Fibroblast of skin of scalp (primary cell): ENCODE data around the gene ADCY2.
A peak's percentile ranks its signal among the peaks of the same experiment; 100 is the strongest.
"Not testable (repeated sequence)": the region's sequence is repeated elsewhere in the genome, so short reads cannot be mapped to it uniquely, and the experiment has no call there.

Source experiments
- DNase-seq: peaks from one replicate; pipeline ENCODE4 v3.0.0-alpha.2; 2013

The ADCY2 gene

DNA sequence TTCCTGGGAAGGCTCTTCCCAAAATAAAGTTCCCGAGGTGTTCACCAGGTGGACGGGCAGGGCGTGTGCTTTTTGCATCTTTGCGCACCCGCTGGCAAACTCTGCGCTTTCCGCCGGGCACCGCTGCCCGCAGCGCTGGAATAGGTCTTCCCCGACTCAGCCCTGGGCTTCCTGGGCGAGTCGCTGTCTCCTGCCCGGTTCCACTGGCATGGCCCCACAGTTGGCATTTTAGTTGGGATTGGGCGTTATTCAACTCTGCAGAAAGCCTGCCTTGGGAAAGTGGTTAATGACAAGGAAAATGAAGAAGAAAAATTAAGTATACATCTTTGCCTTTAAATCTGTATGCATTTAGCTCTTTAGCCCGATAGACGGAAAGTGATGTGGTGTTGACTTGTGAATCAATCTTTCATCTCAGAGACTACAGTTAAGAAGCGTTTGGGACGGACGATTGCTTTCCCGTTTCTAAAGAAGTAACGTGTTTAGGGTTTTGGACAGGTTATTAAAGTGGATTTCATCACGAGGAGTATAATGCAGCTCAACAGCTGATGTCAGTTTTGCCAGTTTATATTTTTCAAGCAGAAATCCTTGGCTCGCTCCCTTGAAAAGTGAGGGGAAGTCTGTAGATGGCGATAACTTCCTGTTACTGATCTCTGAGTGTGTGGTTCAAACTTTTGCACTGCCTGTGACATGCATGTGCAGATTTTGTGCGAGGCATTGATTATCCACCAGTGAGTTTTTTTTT lies 946 bp downstream of the ADCY2 start:
- DNase-seq: peak; percentile 6

DNA sequence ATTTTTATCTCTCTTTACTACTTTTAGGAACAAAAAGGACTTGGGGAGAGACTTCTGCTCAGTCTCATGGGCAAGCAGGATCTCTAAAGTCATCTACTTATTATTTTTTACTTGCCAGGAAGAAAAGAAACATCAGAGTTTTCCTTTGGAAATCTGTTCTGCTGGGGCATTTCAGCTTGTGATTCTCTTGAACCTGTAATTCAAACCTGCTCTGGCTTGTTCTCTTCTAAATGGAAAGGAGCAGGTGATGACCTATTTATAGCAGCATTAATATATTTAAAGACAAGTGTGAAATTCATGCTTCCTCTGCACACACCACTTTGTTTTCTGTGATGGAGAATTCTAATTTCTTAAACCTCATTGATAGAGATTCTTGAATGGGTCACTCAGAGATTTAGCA lies 2.0 kb downstream of the ADCY2 start:
- no peak for DNase-seq

DNA sequence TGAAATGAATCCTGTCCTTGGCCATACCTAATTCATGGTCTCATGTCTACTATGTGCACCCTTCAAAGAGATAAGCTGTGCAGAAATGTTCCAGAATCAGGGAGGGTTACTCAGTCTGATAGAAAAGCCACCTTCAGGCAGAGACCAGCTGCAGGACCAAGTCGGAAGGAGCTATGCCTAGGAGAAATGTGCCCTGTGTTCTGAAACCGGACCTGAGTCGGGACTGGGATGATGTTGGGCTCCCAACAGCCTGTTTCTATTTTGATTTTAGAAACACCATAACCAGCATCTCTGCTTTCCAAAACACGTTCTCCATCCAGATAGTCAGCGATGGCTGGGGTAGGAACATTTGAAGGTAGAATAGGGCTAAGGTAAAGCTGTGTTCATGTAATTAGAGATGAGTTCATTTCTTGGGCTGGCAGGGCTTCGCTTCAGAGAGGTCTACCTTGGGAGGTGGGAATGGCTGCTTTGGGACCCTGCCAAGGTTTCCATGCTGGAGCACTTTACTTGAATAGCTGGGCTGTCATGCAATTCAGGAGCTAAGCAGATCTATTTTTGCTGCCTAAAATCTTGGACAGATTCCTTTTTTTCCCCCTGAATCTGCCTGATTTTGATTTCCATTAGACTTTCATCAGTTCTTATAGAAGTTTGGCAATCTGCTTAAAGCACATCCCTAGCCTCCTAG lies 2.8 kb downstream of the ADCY2 start:
- DNase-seq: no peak

DNA sequence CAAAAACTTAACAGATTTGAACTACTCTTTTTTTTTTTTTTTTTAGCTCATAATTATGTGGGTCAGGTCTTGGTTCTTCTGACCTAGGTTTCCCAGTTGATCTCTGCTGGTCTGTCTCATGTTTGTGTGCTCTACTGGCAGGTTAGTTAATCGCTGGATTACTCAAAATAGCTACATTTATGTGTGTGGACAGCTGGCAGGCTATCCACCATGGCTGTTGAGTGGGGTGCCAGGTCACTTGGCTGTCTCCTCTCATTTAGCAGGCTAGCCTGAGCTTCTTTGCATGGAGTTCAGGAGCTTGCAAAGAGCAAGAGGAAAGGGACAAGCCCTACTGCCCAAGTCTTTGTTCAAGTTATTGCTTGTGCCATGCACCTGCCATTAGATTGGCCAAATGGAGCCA lies 9.3 kb downstream of the ADCY2 start:
- no peak for DNase-seq

DNA sequence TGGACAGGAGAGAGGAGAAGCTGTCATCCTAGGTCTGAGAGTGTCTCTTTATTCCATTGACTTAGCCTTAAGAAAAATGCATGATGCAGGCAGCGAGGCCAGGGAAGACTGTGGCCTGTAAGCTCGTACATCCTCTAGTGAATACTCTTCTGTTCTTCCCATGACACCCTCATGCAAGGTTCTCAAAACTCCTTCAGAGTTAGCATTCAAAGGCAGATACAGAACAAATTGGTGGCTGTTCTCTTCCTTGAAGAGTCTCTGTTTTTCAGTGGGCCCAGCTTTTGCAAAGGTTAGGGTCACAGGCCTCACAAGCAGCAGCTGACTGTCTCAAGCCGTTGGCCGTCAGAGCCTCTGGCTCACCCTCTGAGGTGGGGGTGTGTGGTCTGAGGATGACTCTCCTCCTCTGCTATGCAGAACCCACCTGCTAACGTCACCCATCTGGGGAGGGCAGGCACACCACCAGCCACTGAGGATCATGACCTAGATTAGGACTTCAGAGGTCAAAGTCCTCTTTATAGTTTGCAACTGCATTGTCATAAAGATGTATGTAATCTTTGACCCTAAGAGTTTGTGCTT lies 15.1 kb downstream of the ADCY2 start:
- DNase-seq: no peak

GRCh38 chr5:7412409-7412808 lies 16.5 kb downstream of the ADCY2 start:
- no peak for DNase-seq

DNA sequence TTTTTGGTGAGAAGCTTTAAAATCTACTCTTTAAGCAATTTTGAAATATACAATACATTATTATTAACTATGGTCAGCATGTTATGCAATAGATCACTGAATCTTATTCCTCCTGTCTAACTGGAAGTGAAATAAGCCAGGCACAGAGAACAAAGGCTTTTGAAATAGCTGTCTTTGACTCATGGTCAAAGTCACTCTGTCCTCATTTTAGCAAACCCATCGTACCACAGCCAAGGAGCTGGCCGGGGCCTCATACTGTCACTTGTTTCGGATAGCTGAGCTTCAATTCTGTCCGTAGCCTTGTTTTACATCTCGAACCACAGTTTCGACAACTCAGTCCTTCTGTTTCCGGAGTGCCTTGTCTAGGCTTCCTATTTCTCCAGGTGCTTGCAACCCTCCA lies 19.2 kb downstream of the ADCY2 start:
- DNase-seq: no peak

DNA sequence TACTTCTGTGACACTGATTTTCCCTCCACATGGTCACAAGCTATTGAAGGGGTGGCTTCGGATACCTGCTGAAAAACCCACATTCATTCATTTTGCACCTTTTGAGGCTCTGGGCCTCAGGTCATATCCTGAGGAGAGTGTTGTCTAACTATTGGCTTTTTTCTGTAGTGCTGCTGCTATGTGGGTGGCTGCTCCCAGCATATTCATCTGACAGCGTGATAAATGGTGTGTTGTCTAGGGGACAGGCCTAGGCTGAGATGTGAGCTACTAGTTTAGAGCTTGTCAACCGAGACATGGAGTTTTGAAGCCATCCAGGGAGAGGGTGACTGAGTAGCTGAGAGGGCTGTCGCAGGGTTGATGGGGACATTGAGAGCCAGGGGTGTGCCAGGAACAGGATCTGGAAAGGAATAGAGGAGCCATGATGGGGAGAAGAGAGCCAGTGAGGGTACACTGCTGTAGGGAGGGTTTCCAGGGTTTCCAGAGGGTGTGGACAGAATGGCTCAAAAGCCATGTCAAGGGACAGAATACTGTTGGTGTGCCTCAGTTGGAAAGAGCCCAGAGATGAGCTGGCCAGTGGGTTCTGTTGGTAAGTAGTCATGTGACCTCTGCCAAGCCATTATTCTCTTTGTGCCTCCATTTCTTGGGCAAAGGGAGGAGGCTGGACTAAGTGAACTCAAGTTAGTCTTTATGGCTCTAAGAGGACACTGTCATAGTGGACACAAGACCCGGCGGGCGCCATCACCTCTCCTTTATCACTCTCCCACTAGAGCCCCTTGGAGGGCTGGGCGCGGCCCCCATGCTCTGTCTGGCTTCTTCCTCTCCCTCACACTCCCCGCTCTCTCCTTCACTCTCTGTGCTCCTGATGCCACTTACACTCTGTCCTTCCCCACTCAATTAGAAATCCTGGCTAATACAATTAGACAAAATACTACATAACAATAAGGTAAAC lies 19.9 kb downstream of the ADCY2 start:
- DNase-seq: no peak

GRCh38 chr5:7418276-7418675 lies 22.3 kb downstream of the ADCY2 start:
- DNase-seq: no peak

DNA sequence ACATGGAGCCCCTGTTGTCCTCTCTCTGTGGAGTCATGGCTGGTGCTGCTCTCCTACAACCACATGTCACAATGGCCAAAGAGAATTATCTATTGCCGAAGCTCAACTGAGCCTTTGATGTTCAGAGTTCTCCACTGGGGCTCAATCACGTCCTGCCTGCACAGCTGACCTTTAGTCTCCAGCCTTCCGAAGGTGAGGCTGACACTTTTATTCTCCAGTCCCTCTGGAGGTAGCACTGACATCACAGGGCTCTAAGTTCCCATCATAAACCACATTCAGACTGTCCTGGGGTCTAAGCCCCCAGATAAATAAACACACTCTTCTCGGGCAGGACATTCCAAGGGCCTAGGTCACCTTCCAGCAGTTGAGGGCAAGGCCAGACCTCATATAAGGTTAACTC lies 23.4 kb downstream of the ADCY2 start:
- DNase-seq: no peak

- no peak for DNase-seq
Measured at GRCh38 chr5:7419846-7420245, 23.9 kb downstream of the ADCY2 start.

- DNase-seq: no peak
Measured at GRCh38 chr5:7420510-7421280, 24.8 kb downstream of the ADCY2 start.

GRCh38 chr5:7422316-7423106 lies 26.6 kb downstream of the ADCY2 start:
- DNase-seq: peak; percentile 8

DNA sequence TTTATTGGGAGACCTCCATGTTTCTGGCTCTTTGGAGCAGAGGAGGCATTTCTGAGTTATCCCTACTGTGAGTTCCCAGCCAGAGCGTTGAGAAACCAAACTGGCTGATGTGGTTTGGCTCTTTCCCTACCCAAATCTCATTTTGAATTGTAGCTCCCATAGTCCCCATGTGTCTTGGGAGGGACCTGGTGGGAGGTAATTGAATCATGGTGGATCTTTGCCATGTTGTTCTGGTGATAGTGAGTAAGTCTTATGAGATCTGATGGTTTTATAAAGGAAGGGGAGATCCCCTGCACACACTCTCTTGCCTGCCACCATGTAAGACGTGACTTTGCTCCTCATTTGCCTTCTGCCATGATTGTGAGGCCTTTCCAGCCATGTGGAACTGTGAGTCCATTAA lies 27.3 kb downstream of the ADCY2 start:
- not testable (repeated sequence) for DNase-seq

DNA sequence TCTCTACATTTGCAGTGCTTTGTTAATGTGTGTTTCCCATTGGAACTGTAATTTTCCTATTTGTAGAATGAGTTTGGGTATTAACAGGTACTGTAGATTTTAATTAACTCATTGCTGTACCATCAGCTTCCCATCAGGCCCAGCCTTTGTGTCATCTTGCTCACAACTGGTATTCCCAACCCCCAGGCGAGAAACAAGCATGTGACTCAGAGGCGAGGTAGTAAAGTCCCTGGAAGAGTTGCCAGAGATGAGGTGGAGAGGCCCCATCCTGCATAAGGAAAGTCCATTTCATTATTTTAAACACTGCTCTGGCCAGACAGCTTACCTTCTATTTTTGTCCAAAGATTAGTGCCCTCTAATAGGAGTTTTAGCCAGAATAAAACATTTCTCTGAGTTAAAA lies 29.9 kb downstream of the ADCY2 start:
- no peak for DNase-seq

DNA sequence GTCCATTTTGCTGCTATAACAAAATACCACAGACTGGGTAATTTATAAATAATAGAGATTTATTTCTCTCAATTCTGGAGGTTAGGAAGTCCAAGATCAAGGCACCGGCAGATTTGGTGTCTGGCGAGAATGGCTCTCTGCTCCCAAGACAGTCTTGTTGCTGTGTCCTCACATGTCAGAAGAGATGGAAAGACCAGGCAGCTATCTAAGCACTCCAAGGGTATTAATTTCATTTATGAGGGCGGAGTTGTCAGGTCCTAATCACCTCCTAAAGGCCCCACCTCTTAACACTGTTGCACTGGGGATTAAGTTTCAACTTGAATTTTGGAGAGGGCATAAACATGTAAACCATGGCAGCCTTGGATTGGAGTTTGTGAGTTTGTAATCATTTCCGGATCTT lies 30.3 kb downstream of the ADCY2 start:
- DNase-seq: no peak

DNA sequence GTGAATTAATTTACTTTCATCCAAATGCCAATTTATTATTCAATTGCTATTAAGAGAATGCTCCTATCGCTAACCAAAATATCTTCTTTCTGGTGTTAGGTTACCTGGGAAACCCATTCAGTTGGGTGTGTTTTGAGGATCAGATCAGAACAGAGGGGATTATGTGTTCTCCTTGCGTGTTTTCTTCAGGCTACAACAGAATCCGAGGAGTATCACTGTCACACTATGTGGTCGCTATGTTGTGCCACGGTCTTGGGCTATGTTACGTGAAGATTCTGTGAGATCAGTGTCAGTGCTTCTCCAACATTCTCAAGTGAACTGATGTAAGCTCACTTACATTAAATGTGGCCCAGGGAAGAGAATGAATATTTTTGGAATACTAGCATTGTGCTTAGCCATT lies 39.0 kb downstream of the ADCY2 start:
- no peak for DNase-seq

- DNase-seq: no peak
Measured at GRCh38 chr5:7435503-7435902, 39.6 kb downstream of the ADCY2 start.

- no peak for DNase-seq
Measured at GRCh38 chr5:7436521-7436920, 40.6 kb downstream of the ADCY2 start.

DNA sequence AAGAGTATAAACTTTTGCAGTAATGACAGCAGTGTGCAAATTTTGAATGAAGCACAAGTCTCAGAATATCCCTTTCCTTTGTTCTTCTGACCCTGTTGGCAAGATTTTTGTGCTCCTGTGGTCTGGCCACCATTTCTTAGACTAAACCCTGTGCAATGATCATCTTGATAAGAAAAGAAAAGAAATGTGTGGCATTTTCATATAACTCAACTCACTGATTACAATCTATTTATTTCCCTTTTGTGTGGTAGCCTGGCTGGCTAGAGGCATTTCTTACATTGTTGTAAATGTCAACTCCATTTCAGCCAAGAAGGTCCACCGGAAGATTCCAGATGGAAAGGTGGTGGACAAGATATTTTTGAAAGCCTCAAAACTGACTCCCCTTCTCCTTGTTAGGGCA lies 41.9 kb downstream of the ADCY2 start:
- DNase-seq: no peak

GRCh38 chr5:7445068-7445467 lies 49.1 kb downstream of the ADCY2 start:
- no peak for DNase-seq
